ENCODE data around the gene RABL6. TPM values are rescaled to one million over a fixed set of nuclear protein-coding genes. Genes with fewer than 3 reads are reported as not detected.
A peak's percentile ranks its signal among the peaks of the same experiment; 100 is the strongest.
"Not testable (repeated sequence)": the region's sequence is repeated elsewhere in the genome, so short reads cannot be mapped to it uniquely, and the experiment has no call there.

The RABL6 gene
- total RNA-seq, 4 donors from 2014 or later, result 28.8 to 57.9 (median 39.6) TPM

DNA sequence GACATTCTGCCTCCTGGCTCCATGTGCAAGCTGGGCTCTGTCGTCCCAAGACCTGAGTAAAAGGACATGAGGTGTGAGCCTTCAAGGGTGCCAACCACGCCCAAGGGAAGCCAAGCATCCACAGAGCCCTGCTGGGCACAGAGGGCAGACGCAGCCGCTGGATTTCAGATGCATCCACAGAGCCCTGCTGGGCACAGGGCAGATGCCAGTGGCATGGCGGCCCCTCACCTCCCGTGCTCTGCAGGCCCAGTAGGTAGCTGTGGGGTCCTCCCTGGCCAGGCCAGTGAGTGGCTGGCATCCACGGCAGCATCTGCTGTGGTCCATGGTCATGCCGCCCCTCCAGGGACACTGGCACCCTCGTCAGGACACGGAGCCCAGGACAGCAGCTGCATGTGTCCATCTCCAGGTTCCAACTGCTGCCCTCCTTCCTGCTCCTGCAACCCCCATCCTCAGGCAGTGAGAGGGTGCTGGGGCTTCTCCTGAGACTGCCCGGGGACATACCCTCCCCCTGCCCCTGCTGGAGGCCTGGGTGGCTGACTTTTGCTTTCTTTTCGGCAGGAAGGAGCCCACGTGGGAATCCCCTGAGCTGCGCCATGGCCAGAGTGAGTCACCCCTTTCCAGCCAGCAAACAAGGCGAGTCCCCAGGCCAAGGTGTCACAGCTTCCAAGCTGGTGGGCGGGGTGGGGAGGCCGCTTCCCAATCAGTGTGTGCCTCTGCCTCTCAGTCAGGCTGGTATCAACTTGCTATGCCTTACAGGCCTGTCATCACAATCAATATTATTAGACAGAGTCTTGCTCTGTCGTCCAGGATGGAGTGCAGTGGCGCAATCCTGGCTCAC lies 74.6 kb downstream of the RABL6 start:
- no peak for TF ChIP-seq POLR2A (IDR thresholded peaks at IDR 0.05)
- no peak for TF ChIP-seq CTCF (IDR thresholded peaks at IDR 0.05)
- H3K4me1 ChIP-seq, result peaks cover 0 to 5% of the 10 kb centered on the region in 2 donors
- H3K9me3 ChIP-seq, result no peaks in the 10 kb centered on the region
- no peaks in the 10 kb centered on the region for H3K36me3 ChIP-seq
- intact Hi-C loops (cut with DNase I; ENCODE audit: low total_unique reads), result no loop called here
- DNase-seq, result no peak
- H3K27ac ChIP-seq, result no peak overlapping the region
- no peaks in the 10 kb centered on the region for H3K27me3 ChIP-seq
- no peak overlapping the region for H3K4me3 ChIP-seq

GRCh38 chr9:136882947-136883283 lies 75.2 kb downstream of the RABL6 start:
- H3K4me3 ChIP-seq; H3K27ac ChIP-seq; H3K36me3 ChIP-seq; DNase-seq; H3K4me1 ChIP-seq; intact Hi-C loops (cut with DNase I; ENCODE audit: low total_unique reads); H3K27me3 ChIP-seq; H3K9me3 ChIP-seq: not testable (repeated sequence)

GRCh38 chr9:136883670-136884069 lies 75.9 kb downstream of the RABL6 start:
- H3K27ac ChIP-seq; H3K4me3 ChIP-seq; DNase-seq; H3K4me1 ChIP-seq; H3K36me3 ChIP-seq; intact Hi-C loops (cut with DNase I; ENCODE audit: low total_unique reads); H3K9me3 ChIP-seq; H3K27me3 ChIP-seq: not testable (repeated sequence)

GRCh38 chr9:136885950-136886578 lies 78.3 kb downstream of the RABL6 start, which contains the start of gene TRAF2:
TSS of gene TRAF2 (plus strand) at chr9:136886516. CDS start at chr9:136898741, 12,225 bp downstream.
- TF ChIP-seq CTCF (IDR thresholded peaks at IDR 0.05) (peak in 1 of 4 experiments; percentile 4), POLR2A (IDR thresholded peaks at IDR 0.05) (peak; percentile 27 to 30)
- Histone ChIP-seq H3K27me3 (no peaks in the 10 kb centered on the region), H3K4me3 (peak within 1 kb of the TSS; percentile 59 to 83), H3K27ac (peak within 1 kb of the TSS; percentile 69 to 70), H3K36me3 (no peaks in the 10 kb centered on the region), H3K4me1 (peaks cover 0 to 5% of the 10 kb centered on the region in 2 donors), H3K9me3 (no peaks in the 10 kb centered on the region)
- DNase-seq, result peak; percentile 96 to 99
- intact Hi-C loops (cut with DNase I; ENCODE audit: low total_unique reads), result no loop called here

DNA sequence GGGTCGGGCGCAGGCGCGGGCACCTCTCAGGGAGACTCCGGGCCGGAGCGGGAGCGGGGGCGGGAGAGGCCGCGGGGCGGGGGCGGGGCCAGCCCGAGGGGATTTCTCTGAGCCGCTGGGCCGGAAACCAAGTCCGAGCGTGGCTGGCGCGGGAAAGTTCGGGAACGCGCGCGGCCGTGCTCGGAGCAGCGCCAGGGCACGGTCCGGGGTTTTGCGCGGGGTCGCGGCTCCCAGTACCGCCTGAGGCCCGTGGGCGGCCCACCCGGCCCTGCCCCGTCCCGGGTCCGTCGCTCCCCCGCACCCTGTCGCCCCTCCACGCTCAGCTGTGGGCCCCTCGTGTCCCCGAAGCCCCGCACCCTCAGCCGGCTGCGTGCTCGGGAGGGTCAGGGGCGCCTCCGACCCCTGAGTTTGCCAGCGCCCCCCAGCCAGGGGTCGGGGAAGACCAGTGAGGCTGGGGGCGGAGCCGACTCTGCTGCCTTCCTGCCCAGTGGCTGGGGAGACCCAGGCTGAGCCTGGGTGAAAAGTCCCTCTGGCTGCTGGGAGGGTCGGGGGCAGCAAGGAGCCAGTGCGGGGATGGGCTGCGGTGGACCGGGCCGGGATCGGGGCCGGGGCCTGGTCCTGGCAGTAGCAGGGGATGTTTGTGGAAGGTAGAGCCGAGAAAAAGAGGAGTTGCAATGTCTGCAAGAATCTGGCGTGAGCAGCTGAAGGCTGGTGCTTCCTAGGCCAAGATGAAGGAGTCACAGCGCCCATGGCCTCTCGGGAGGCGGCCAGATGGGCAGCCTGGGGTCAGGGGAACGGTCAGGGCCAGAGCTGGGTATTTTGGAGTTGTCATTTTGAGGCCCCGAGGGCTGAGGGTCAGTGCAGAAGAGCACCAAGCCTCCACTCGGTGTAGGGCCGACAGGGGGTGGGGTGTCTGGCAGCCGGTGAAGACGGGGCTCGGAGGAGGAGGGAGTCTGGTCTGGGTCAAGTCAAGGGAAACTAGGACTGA lies 79.2 kb downstream of the RABL6 start:
- Histone ChIP-seq H3K9me3 (no peaks in the 10 kb centered on the region), H3K36me3 (no peaks in the 10 kb centered on the region), H3K27ac (peak overlapping the region; percentile 69 to 70), H3K4me1 (peaks cover 0 to 5% of the 10 kb centered on the region in 2 donors), H3K4me3 (peak overlapping the region; percentile 59 to 83), H3K27me3 (no peaks in the 10 kb centered on the region)
- TF ChIP-seq CTCF (IDR thresholded peaks at IDR 0.05) (no peak), POLR2A (IDR thresholded peaks at IDR 0.05) (no peak)
- DNase-seq, result no peak
- intact Hi-C loops (cut with DNase I; ENCODE audit: low total_unique reads), result no loop called here

All from uterus (tissue), 4 donors.